GM11168 (cell line): ENCODE measurements around the gene NFATC2.
"Not testable (repeated sequence)": the region's sequence is repeated elsewhere in the genome, so short reads cannot be mapped to it uniquely, and the experiment has no call there.

ENCODE experiments used
- in situ Hi-C: fragments of 300-500 bp; cut with MboI; formaldehyde crosslinking; loops from one replicate; pipeline ENCODE4 v1.12.0; 2022; ENCODE audit warnings: low sequenced_read_pairs; ENCODE audit not compliant: unreplicated experiment

The NFATC2 gene

GRCh38 chr20:51570739-51571459 is 28.4 kb upstream of the NFATC2 start:
- in situ Hi-C loops, result no loop called here

DNA sequence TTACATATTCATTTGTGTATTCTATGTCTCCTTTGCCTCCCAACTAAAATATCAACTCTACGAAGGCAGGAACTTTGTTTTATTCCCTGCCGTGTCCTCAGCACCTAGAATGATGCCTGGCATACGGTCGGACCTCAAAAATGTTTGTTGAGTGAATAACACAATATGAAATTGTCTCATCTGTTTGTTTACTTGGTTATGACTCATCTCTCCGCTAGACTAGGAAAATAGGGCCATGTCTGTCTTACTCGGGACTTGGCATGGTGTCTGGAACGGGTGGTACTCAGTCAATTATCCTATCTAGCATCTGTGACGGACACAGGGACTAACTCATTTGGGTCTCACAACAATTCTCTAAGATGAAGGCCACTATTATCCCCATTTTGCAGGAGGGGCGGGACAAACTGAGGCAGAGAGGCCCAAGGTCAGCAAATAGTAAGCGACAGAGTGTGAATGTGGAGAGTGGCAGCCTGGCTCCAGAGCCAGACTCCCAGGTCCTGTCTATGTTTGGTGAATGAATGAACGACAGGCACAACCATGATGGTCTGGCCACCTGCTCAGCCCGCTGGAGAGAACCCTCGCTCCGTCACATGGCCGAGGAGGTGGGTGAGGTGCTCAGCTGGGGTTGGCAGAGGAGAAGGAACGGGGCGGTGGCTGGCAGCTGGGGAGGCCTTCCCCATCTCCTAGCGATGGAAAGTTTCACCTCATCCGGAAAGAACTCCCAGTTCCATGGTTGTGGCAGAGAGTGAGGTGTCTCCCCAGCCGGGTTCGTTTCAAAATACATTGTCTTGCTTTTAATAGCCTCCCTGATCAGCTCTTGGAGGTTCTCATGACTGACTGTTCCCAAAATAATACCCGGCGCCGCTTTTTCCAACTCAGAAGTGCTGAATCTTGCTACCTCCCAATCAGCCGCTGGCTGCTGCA is 27.6 kb upstream of the NFATC2 start:
- in situ Hi-C loops, result no loop called here

DNA sequence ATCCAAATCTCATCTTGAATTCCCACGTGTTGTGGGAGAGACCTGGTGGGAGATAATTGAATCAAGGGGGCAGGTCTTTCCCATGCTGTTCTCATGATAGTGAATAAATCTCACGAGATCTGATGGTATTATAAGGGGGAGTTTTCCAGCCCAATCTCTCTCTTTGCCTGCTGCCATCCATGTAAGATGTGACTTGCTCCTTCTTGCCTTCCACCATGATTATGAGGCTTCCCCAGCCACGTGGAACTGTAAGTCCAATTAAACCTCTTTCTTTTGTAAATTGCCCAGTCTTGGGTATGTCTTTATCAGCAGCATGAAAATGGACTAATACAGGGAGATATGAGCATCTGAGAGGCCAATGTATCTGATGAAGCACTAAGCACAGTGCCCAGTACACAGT is 26.0 kb upstream of the NFATC2 start:
- in situ Hi-C loops, result not testable (repeated sequence)

GRCh38 chr20:51567622-51568021 is 25.1 kb upstream of the NFATC2 start:
- in situ Hi-C loops, result no loop called here

DNA sequence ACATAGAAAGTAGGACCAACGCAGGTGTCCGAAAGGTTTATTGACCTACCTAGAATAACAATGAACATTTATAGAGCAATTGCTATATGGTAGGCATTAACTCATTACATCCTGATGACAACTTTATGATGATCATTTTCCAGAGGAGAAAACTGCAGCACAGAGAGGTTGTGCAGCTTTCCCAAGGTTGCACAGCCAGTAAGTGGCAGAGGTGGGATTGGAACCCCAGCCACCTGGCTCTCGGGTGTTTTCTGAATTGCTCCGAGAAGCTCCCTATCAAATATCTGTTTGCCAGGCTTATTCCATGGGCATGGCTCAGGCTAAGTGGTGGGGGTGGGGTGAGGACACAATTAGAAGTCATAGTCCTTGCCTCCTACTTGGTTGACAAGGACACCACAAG is 24.1 kb upstream of the NFATC2 start:
- in situ Hi-C loops, result no loop called here

- in situ Hi-C loops, result no loop called here
Measured at GRCh38 chr20:51565298-51566144, 23.0 kb upstream of the NFATC2 start.

- in situ Hi-C loops, result no loop called here
Measured at GRCh38 chr20:51563486-51564332, 21.2 kb upstream of the NFATC2 start.

DNA sequence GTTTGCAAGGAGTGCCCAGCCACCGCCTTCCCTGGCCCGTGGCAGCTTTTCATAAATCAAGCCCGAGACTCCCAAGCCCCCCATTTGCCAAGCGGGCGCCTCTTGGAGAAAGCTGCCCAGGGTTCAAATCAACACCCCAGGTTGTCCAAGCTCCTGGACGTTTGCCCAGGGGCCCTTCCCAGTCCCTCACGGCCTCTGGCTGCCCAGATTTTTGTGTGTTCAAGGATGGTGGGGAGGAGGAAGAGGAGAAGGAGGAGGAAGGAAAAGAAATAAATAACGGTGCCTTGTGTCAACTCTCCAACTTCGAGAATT is 20.6 kb upstream of the NFATC2 start:
- in situ Hi-C loops, result no loop called here

- in situ Hi-C loops, result no loop called here
Measured at GRCh38 chr20:51562332-51563173, 20.0 kb upstream of the NFATC2 start.

DNA sequence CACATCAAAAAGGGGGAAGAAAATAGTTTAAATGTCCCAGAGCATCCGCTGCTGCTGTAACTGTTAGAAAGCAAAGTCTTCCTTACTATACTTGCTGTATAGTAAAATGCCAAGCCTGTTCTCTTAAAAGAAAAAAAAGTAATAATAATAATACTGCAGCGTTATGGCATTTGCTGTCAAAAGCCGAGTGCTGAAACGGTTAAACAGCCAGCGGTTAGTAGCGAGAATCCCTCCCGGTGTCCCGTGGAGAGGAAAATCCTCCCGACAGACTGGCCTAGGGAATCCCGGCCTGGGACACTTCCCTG is 19.5 kb upstream of the NFATC2 start:
- in situ Hi-C loops, result no loop called here

- in situ Hi-C loops, result no loop called here
Measured at GRCh38 chr20:51560550-51561307, 18.2 kb upstream of the NFATC2 start.

GRCh38 chr20:51560042-51560441 is 17.5 kb upstream of the NFATC2 start:
- in situ Hi-C loops, result no loop called here

DNA sequence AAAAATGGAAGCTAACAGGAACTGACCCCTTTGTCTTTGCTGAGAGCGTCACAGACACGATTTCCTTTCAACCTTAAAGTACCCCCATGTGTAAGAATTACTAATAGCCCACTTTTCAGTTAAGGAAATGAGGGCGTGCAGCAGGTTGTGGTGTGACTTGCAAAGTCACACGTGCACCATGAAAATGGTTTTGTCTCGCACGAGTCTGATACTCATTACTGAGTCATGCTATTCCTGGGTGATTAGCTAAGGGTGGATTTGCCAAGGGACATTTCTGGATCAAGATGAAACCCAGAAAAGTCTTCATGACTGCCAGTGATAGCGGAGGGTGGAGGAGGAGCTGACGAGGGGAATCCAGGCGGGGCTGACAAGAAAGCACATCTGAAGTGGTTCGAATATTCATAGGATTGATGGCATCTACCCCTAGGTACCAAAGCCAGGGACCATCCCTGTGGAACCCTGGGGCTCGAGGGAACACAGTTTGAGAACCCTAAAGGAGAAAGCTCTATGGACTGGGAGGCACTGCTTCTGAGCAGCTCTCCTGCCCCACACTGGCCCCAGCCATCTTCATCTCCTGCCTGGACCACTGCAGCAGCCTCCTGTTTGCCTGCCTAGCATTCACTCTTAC is 12.1 kb upstream of the NFATC2 start:
- in situ Hi-C loops, result no loop called here

- in situ Hi-C loops, result no loop called here
Measured at GRCh38 chr20:51553897-51554486, 11.5 kb upstream of the NFATC2 start.

- in situ Hi-C loops, result no loop called here
Measured at GRCh38 chr20:51551186-51551585, 8.7 kb upstream of the NFATC2 start.

GRCh38 chr20:51549474-51549873 is 7.0 kb upstream of the NFATC2 start:
- in situ Hi-C loops, result loop anchor here (5.0 kb wide), 1 partner anchor 38 kb away; no protein-coding TSS in a partner anchor

- in situ Hi-C loops, result loop anchor here (5.0 kb wide), 1 partner anchor 39 kb away; no protein-coding TSS in a partner anchor
Measured at GRCh38 chr20:51547951-51548350, 5.4 kb upstream of the NFATC2 start.
